Subcutaneous abdominal adipose tissue (tissue), 5 donors: ENCODE measurements around the gene RAET1G.

Experiments
- H3K27ac ChIP-seq: one replicate; pipeline ENCODE4 v1.7.0; 2013; ENCODE audit warnings: low read depth, mild to moderate bottlenecking, inconsistent platforms, low read length, moderate library complexity
- H3K27me3 ChIP-seq, 5 donors: one replicate each; pipeline ENCODE4 v1.7.0; 2013; ENCODE audit warnings: low read length in 5 of 5, inconsistent platforms in 1 of 5; ENCODE audit not compliant: control insufficient read depth in 5 of 5, insufficient read depth in 4 of 5
- H3K36me3 ChIP-seq, 5 donors: one replicate each; pipeline ENCODE4 v1.7.0; 2013; ENCODE audit warnings: low read length in 5 of 5; ENCODE audit not compliant: control insufficient read depth in 5 of 5, insufficient read depth in 5 of 5
- H3K4me1 ChIP-seq, 5 donors: one replicate each; pipeline ENCODE4 v1.7.0; 2013; ENCODE audit warnings: low read length in 5 of 5, mild to moderate bottlenecking in 3 of 5, moderate library complexity in 1 of 5; ENCODE audit not compliant: control insufficient read depth in 5 of 5, insufficient read depth in 5 of 5
- H3K4me3 ChIP-seq, 5 donors: one replicate each; pipeline ENCODE4 v1.7.0; 2013; ENCODE audit warnings: low read length in 5 of 5, low read depth in 1 of 5
- H3K9ac ChIP-seq, 5 donors: one replicate each; pipeline ENCODE4 v1.7.0; 2013; ENCODE audit warnings: low read length in 5 of 5, mild to moderate bottlenecking in 4 of 5, moderate library complexity in 3 of 5
- H3K9me3 ChIP-seq, 5 donors: one replicate each; pipeline ENCODE4 v1.7.0; 2013; ENCODE audit warnings: low read length in 5 of 5; ENCODE audit not compliant: control insufficient read depth in 5 of 5
- donor health status: healthy.
- donor health status: healthy.
- donor health status: healthy.
- donor health status: healthy.
- donor health status: healthy.

RAET1G gene

GRCh38 chr6:149872233-149872632 is 50.7 kb downstream of the RAET1G start:
- Histone ChIP-seq H3K27ac (no peak overlapping the region), H3K9ac (no peak overlapping the region), H3K4me1 (peaks cover 0 to 8% (median 0%) of the 10 kb centered on the region in 5 donors), H3K36me3 (no peaks in the 10 kb centered on the region), H3K27me3 (no peaks in the 10 kb centered on the region), H3K9me3 (peaks cover 0 to 3% (median 0%) of the 10 kb centered on the region in 5 donors), H3K4me3 (no peak overlapping the region)

- H3K4me3 ChIP-seq, result no peak overlapping the region
- no peak overlapping the region for H3K27ac ChIP-seq
- no peaks in the 10 kb centered on the region for H3K36me3 ChIP-seq
- no peaks in the 10 kb centered on the region for H3K27me3 ChIP-seq
- peaks cover 0 to 3% (median 0%) of the 10 kb centered on the region in 5 donors for H3K9me3 ChIP-seq
- peaks cover 0 to 8% (median 0%) of the 10 kb centered on the region in 5 donors for H3K4me1 ChIP-seq
- no peak overlapping the region for H3K9ac ChIP-seq
Observed at GRCh38 chr6:149871182-149871581, 51.7 kb downstream of the RAET1G start.

- H3K9ac ChIP-seq, result no peak overlapping the region
- no peaks in the 10 kb centered on the region for H3K36me3 ChIP-seq
- peaks cover 0 to 15% (median 10%) of the 10 kb centered on the region in 5 donors for H3K4me1 ChIP-seq
- no peak overlapping the region for H3K27ac ChIP-seq
- no peaks in the 10 kb centered on the region for H3K27me3 ChIP-seq
- no peak overlapping the region for H3K4me3 ChIP-seq
- H3K9me3 ChIP-seq, result peaks cover 0 to 3% (median 0%) of the 10 kb centered on the region in 5 donors
Observed at GRCh38 chr6:149869275-149869892, 53.5 kb downstream of the RAET1G start.

DNA sequence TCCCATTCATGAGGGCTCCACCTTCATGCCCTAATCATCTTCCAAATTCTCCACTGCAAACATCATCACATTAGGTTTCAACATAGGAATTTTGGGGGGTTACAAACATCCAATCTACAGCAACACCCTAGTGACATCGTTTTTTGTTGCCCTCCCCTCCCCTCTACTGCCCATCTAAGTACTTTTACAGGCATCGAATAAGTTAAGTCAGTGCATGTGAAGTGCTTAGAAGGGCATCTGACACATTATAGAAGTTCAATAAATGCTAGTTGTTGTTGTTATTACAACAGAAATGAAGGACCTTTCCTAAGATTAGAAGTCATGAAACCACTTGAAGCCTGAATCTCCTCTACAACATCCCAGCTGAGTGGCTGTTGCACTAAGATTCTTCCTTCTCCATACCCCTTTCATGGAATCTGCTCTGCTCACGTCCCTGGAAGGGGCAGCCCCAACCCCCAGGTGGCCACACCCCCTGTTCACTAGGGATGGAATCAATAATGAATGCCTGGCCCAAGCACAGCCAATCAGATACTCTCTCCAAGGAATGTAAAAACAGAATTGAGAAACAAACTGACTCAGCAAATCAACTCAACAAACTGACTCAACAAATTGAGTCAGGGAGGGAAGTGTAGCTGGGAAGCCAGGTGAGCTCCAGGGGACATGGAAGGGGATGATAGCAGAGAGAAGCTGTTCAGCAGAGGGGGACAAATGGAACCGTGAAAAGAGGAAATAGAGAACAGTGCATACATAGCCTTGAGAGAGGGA is 54.9 kb downstream of the RAET1G start:
- Histone ChIP-seq H3K27me3 (no peaks in the 10 kb centered on the region), H3K27ac (no peak overlapping the region), H3K36me3 (no peaks in the 10 kb centered on the region), H3K9me3 (peaks cover 0 to 3% (median 0%) of the 10 kb centered on the region in 5 donors), H3K9ac (no peak overlapping the region), H3K4me3 (no peak overlapping the region), H3K4me1 (peaks cover 0 to 19% (median 12%) of the 10 kb centered on the region in 5 donors)
